Activated B cell treated with CpG ODN at 0.5 μM for 24 hours (primary cell): ENCODE data around the gene KRT5. TPM values are rescaled to one million over a fixed set of nuclear protein-coding genes. Genes with fewer than 3 reads are reported as not detected.

Source experiments
- ATAC-seq: fragments of 200-7000 bp; cut with Tn5 transposase; one replicate; pipeline ENCODE4 v1.10.0; 2021; ENCODE audit warnings: low read depth, mild to moderate bottlenecking, moderate library complexity
- CTCF ChIA-PET: fragments of 350-600 bp; sonication (Branson Sonifier 250); formaldehyde crosslinking; loops from one replicate; lab custom pipeline; 2021; ENCODE audit warnings: antibody characterized with exemption; lab: Charles Lee
- POLR2A ChIA-PET: fragments of 350-600 bp; sonication (Branson Sonifier 250); formaldehyde crosslinking; loops from one replicate; lab custom pipeline; 2021; ENCODE audit warnings: antibody characterized with exemption; lab: Charles Lee
- DNase-seq: peaks from one replicate; pipeline ENCODE4 v3.0.0; 2022
- H3K27ac Mint-ChIP-seq: one replicate; pipeline ENCODE4 v1.8.0; 2020; ENCODE audit warnings: mixed read lengths
- H3K27me3 Mint-ChIP-seq: one replicate; pipeline ENCODE4 v1.8.0; 2021; ENCODE audit warnings: mixed read lengths
- H3K36me3 Mint-ChIP-seq: one replicate; pipeline ENCODE4 v1.8.0; 2021; ENCODE audit warnings: low read depth, mixed read lengths
- H3K4me1 Mint-ChIP-seq: one replicate; pipeline ENCODE4 v1.8.0; 2021; ENCODE audit warnings: mixed read lengths
- H3K4me3 Mint-ChIP-seq: one replicate; pipeline ENCODE4 v1.8.0; 2020; ENCODE audit warnings: mild to moderate bottlenecking, mixed read lengths
- H3K9me3 Mint-ChIP-seq: one replicate; pipeline ENCODE4 v1.8.0; 2020; ENCODE audit warnings: mixed read lengths
- intact Hi-C: fragments of 100-400 bp; cut with micrococcal nuclease; formaldehyde crosslinking; loops from one replicate; pipeline ENCODE4 v1.15.1; 2024
- total RNA-seq: library from RNA; stranded (reverse); gene quantifications from 2 replicates; pipeline ENCODE4 v1.2.3, GENCODE V29; 2022
- TF ChIP-seq, protein P1 (sequence below): fragments of 200-600 bp; IDR thresholded peaks from one replicate; pipeline ENCODE4 v1.8.0; 2022; ENCODE audit warnings: antibody characterized with exemption, mild to moderate bottlenecking

Gene KRT5
- total RNA-seq, 1 donor from 2014 or later = not detected

GRCh38 chr12:52531566-52532300 is 11.5 kb upstream of the KRT5 start:
- no peaks in the 10 kb centered on the region for H3K36me3 Mint-ChIP-seq
- H3K9me3 Mint-ChIP-seq = no peaks in the 10 kb centered on the region
- no peak overlapping the region for H3K4me3 Mint-ChIP-seq
- H3K27ac Mint-ChIP-seq = no peak overlapping the region
- ChIA-PET POLR2A (no interaction called here), CTCF (no interaction called here)
- peaks cover 3% of the 10 kb centered on the region for H3K27me3 Mint-ChIP-seq
- no peak for DNase-seq
- no peak for ATAC-seq
- no peaks in the 10 kb centered on the region for H3K4me1 Mint-ChIP-seq
- TF ChIP-seq, protein P1, sequence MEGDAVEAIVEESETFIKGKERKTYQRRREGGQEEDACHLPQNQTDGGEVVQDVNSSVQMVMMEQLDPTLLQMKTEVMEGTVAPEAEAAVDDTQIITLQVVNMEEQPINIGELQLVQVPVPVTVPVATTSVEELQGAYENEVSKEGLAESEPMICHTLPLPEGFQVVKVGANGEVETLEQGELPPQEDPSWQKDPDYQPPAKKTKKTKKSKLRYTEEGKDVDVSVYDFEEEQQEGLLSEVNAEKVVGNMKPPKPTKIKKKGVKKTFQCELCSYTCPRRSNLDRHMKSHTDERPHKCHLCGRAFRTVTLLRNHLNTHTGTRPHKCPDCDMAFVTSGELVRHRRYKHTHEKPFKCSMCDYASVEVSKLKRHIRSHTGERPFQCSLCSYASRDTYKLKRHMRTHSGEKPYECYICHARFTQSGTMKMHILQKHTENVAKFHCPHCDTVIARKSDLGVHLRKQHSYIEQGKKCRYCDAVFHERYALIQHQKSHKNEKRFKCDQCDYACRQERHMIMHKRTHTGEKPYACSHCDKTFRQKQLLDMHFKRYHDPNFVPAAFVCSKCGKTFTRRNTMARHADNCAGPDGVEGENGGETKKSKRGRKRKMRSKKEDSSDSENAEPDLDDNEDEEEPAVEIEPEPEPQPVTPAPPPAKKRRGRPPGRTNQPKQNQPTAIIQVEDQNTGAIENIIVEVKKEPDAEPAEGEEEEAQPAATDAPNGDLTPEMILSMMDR = no peak
- intact Hi-C loops = no loop called here

DNA sequence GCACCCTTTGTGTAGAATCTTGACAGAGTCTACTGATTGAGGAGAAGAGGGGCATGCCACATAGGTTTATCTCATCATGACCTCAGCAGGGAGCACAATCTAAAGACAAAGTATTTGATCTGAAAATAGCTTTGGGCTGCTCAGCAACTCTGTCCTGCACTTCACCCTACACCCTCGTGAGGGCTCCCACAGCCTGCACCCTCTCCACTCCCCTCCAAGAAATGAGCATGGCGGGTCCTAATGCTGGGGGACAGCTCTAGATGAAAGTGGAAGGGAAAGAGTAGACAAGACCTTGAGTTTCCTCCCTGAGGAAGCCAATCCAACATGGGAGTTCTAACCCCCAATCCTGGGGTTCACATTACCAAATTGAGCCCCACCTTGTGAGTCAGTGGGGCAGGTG is 10.7 kb upstream of the KRT5 start:
- Mint-ChIP-seq H3K9me3 (no peaks in the 10 kb centered on the region), H3K4me1 (no peaks in the 10 kb centered on the region), H3K27ac (no peak overlapping the region), H3K4me3 (no peak overlapping the region), H3K36me3 (no peaks in the 10 kb centered on the region), H3K27me3 (peaks cover 3% of the 10 kb centered on the region)
- ChIA-PET POLR2A (no interaction called here), CTCF (no interaction called here)
- no peak for DNase-seq
- no peak for ATAC-seq
- intact Hi-C loops = no loop called here
- TF ChIP-seq, protein P1 = no peak

DNA sequence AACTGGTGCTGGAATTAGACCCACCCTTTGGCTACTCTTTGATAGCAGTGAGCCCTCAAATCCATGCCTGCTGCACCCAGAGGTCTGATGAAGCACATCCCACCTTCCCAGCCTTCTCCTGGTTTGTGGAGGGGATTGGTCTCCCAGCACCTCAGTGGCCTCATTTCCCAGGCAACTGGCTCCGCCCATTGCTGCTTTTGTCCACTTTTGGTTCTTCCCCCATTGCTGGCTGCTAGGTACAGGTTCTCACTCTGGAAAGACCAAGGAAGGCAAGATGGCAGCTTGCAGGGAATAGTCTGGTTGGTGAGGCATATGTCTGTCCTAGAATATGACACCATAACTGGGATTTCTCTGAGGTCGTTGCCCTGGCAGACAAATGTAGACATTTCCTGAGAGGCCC is 10.2 kb upstream of the KRT5 start:
- intact Hi-C loops = no loop called here
- ChIA-PET POLR2A (no interaction called here), CTCF (no interaction called here)
- Mint-ChIP-seq H3K27me3 (peaks cover 6% of the 10 kb centered on the region), H3K36me3 (no peaks in the 10 kb centered on the region), H3K4me1 (no peaks in the 10 kb centered on the region), H3K9me3 (no peaks in the 10 kb centered on the region), H3K4me3 (no peak overlapping the region), H3K27ac (no peak overlapping the region)
- TF ChIP-seq, protein P1 = no peak
- no peak for DNase-seq
- no peak for ATAC-seq

GRCh38 chr12:52529846-52530245 is 9.7 kb upstream of the KRT5 start:
- H3K27me3 Mint-ChIP-seq = peaks cover 6% of the 10 kb centered on the region
- H3K4me3 Mint-ChIP-seq = no peak overlapping the region
- H3K4me1 Mint-ChIP-seq = no peaks in the 10 kb centered on the region
- TF ChIP-seq, protein P1 = no peak
- ChIA-PET POLR2A (no interaction called here), CTCF (no interaction called here)
- intact Hi-C loops = no loop called here
- no peak overlapping the region for H3K27ac Mint-ChIP-seq
- no peak for ATAC-seq
- H3K36me3 Mint-ChIP-seq = no peaks in the 10 kb centered on the region
- no peaks in the 10 kb centered on the region for H3K9me3 Mint-ChIP-seq
- no peak for DNase-seq

GRCh38 chr12:52529417-52529816 is 9.2 kb upstream of the KRT5 start:
- no peaks in the 10 kb centered on the region for H3K4me1 Mint-ChIP-seq
- no peak overlapping the region for H3K27ac Mint-ChIP-seq
- H3K9me3 Mint-ChIP-seq = no peaks in the 10 kb centered on the region
- intact Hi-C loops = no loop called here
- H3K4me3 Mint-ChIP-seq = no peak overlapping the region
- no peaks in the 10 kb centered on the region for H3K36me3 Mint-ChIP-seq
- ATAC-seq (no peak), DNase-seq (no peak)
- POLR2A ChIA-PET = no interaction called here
- H3K27me3 Mint-ChIP-seq = peaks cover 6% of the 10 kb centered on the region
- CTCF ChIA-PET = no interaction called here
- TF ChIP-seq, protein P1 = no peak
